Neural crest cell (in vitro differentiated cells): ENCODE data around the gene TNS3. TPM values are rescaled to one million over a fixed set of nuclear protein-coding genes. Genes with fewer than 3 reads are reported as not detected.
A peak's percentile ranks its signal among the peaks of the same experiment; 100 is the strongest.

ENCODE experiments used
- DNase-seq: peaks from one replicate; pipeline ENCODE4 v3.0.0; 2021; ENCODE audit warnings: low read depth, mixed read lengths, low spot score
- H3K27ac Mint-ChIP-seq: one replicate; pipeline ENCODE4 v1.8.0; 2021; ENCODE audit warnings: mild to moderate bottlenecking, mixed read lengths; ENCODE audit not compliant: unreplicated experiment
- H3K27me3 Mint-ChIP-seq: 2 replicates; pipeline ENCODE4 v1.8.0; 2021; ENCODE audit warnings: low read depth, mild to moderate bottlenecking, mixed read lengths
- H3K36me3 Mint-ChIP-seq: 2 replicates; pipeline ENCODE4 v1.8.0; 2021; ENCODE audit warnings: low read depth, mild to moderate bottlenecking, mixed read lengths
- H3K4me1 Mint-ChIP-seq: 2 replicates; pipeline ENCODE4 v1.8.0; 2021; ENCODE audit warnings: mixed read lengths
- H3K4me3 Mint-ChIP-seq: one replicate; pipeline ENCODE4 v1.8.0; 2021; ENCODE audit warnings: mild to moderate bottlenecking, mixed read lengths
- H3K9me3 Mint-ChIP-seq: 2 replicates; pipeline ENCODE4 v1.8.0; 2021; ENCODE audit warnings: mixed read lengths
- total RNA-seq: library from RNA; stranded (reverse); gene quantifications from 2 replicates; pipeline ENCODE4 v1.2.1, GENCODE V29; 2021
- TF ChIP-seq, protein P1 (sequence below): fragments of 200-600 bp; sonication (generic); conservative IDR thresholded peaks from 2 replicates; pipeline ENCODE4 v1.5.0; 2021; ENCODE audit warnings: antibody characterized with exemption, mild to moderate bottlenecking

The TNS3 gene
- total RNA-seq, 1 donor from 2014 or later = 26.4 TPM

DNA sequence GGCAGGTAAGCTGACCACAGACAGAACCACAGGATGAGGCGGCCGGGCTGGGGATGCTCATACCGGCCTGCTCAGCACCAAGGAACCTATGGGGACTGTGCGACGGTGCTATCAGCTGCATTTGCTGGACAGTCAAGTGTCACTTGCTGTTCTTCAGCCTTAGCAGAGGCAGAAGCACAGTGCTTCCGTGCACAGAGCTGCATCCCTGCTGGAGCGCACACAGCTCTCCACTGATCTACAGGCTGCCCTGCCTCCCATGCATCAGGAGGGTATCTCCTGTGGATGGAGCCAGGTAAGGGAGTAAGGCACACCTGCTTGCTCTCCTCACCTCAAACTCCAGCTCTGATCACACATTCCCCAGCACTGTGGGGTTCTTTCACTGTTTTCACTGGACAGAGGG, 97.5 kb downstream of the TNS3 start:
- no peak for DNase-seq
- Mint-ChIP-seq H3K27me3 (no peaks in the 10 kb centered on the region), H3K27ac (no peak overlapping the region), H3K36me3 (no peaks in the 10 kb centered on the region), H3K4me1 (peaks cover 55% of the 10 kb centered on the region), H3K9me3 (no peaks in the 10 kb centered on the region), H3K4me3 (no peak overlapping the region)
- TF ChIP-seq, protein P1, sequence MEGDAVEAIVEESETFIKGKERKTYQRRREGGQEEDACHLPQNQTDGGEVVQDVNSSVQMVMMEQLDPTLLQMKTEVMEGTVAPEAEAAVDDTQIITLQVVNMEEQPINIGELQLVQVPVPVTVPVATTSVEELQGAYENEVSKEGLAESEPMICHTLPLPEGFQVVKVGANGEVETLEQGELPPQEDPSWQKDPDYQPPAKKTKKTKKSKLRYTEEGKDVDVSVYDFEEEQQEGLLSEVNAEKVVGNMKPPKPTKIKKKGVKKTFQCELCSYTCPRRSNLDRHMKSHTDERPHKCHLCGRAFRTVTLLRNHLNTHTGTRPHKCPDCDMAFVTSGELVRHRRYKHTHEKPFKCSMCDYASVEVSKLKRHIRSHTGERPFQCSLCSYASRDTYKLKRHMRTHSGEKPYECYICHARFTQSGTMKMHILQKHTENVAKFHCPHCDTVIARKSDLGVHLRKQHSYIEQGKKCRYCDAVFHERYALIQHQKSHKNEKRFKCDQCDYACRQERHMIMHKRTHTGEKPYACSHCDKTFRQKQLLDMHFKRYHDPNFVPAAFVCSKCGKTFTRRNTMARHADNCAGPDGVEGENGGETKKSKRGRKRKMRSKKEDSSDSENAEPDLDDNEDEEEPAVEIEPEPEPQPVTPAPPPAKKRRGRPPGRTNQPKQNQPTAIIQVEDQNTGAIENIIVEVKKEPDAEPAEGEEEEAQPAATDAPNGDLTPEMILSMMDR = no peak

DNA sequence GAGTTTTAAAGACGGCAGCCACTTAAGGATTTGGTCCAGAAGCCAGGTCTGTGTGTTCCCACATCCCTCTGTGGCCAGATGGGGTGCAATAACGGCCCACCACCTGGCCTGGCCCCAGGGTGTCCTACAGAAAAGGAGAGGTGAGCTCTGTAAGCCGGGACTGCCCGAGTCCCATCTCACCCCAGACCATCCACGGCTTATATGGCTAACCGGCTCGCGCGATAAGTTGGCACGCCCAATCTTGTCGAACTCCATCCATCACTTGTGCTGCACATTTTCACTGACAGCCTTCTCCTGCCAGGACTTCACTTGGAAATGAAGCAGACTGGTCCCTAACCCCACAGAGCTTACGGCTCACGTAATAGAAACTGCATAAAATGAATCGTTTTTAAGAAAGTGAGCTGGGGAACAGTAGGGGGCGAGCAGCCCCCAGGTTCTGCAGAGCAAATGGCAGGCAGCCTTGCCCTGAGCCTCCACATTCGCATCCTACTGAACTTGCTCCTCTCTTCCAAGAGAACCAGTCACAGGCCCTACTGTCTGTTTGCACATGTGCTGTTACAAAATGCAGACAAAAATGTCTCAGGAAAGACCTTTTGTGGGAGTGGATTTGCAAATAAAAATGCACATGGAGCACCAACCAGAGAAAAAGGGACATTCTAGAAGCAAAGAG, 98.2 kb downstream of the TNS3 start:
- H3K4me3 Mint-ChIP-seq = no peak overlapping the region
- TF ChIP-seq, protein P1 = peak; percentile 27
- no peak for DNase-seq
- H3K4me1 Mint-ChIP-seq = peaks cover 51% of the 10 kb centered on the region
- H3K27me3 Mint-ChIP-seq = no peaks in the 10 kb centered on the region
- no peak overlapping the region for H3K27ac Mint-ChIP-seq
- no peaks in the 10 kb centered on the region for H3K9me3 Mint-ChIP-seq
- no peaks in the 10 kb centered on the region for H3K36me3 Mint-ChIP-seq

DNA sequence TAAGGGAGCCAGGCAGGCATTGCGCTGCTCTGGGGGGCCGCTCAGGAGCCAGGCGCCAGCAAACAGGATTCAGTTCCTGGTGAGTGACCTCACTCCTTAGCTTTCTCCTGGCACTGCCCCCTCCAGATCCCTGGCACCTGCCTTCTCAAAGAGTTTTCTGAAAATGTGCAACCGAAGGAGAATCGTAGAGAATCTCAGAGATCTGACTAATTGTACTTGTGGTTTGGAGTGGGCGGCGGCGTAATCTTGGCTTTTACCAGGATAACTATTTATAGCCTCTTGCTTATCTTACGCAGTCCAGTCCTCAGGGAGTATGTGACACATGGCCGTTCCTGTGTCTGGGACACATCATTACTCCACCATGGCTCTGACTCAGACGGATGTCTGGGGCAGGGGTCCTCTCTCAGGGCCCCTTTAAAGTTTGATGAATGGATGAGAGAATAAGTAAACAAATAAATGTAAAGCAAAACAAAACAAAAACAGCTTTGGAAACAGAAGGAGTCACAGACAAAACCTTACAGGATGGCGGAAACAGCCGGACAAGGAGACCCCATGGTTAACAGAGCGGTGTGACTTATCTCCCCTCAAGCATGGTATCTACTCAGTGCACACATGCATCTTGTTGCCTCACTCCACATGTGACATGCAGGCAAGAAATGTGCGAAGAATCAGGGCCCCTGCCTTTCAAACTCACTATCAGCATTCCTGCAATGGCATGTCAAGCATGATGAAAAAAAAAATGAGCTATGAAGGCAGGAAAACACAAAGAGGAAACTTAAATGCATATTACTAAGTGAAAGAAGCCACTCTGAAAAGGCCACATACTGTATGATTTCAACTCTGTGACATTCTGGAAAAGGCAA, 99.7 kb downstream of the TNS3 start:
- H3K9me3 Mint-ChIP-seq = no peaks in the 10 kb centered on the region
- H3K27ac Mint-ChIP-seq = peak overlapping the region; percentile 48
- no peak overlapping the region for H3K4me3 Mint-ChIP-seq
- peaks cover 54% of the 10 kb centered on the region for H3K4me1 Mint-ChIP-seq
- TF ChIP-seq, protein P1 = no peak
- no peaks in the 10 kb centered on the region for H3K36me3 Mint-ChIP-seq
- no peak for DNase-seq
- no peaks in the 10 kb centered on the region for H3K27me3 Mint-ChIP-seq

DNA sequence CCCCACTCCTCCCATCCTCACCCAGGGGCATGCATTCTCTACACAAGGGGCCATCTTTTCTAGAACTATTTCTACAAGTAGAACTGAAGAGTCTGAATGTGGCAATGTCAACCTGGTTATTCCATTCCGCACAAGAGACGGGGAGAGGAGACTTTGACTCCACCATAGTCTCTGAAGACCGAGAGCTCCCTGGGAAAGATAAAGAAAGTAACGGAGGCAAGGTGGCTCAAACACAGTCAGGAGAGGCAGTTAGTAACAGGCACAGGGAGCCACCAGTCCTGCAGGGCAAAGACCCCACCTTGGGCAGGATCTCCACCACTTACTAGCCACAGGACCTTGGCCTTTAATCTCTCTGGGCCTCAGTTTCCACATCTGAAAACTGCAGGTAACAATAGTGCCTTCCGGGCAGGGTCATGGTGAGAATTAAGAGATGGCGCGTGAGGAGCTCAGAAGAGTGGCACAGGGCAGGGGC, 100.3 kb downstream of the TNS3 start:
- TF ChIP-seq, protein P1 = no peak
- H3K27me3 Mint-ChIP-seq = no peaks in the 10 kb centered on the region
- no peaks in the 10 kb centered on the region for H3K36me3 Mint-ChIP-seq
- H3K27ac Mint-ChIP-seq = no peak overlapping the region
- peaks cover 55% of the 10 kb centered on the region for H3K4me1 Mint-ChIP-seq
- DNase-seq = no peak
- no peaks in the 10 kb centered on the region for H3K9me3 Mint-ChIP-seq
- H3K4me3 Mint-ChIP-seq = no peak overlapping the region

DNA sequence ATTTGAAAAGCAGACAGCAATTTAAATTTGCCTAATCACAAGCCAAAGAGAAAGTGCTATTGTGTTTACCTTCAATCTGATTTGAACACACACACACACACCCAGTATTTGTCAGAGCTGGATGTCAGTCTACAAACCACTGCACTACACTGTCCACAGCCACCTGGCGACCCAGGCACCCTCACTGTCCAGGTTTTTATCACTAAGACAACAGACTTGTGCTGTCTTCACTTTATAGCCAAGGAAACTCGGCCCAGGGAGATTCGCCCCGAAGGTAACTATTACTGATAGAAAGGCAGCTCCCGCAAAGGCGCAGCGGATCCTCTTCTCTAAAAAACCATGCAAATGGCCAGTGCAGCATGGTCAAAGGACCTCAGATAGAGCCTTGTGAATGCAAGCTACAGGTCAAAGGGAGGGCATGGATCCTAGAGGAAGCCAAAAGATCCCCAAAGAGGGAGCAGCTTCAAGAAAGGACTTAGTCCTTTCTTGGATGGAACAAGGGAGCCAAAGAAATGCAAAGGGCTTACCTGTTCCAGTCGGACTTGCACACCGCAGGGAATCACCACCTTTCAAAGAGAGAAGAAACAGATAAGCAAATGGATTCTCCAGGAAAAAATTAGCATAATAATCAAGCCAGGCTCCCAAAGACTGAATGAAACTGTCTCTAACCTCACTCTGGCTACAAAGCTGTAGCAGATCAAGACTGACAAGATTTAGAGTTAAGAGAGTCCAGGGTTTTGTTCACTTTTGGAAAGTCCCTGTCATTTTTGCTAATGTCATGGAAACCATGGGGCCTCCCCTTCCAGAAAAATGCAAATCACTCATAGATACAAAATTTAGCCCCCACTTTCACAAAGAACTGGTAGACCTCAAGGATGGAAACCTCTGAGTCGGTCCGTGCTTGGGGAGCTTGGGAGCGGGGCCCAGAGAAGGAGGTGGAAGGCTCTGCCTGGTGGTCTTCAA, 101.1 kb downstream of the TNS3 start:
- H3K27me3 Mint-ChIP-seq = no peaks in the 10 kb centered on the region
- H3K27ac Mint-ChIP-seq = no peak overlapping the region
- DNase-seq = no peak
- H3K36me3 Mint-ChIP-seq = peaks cover 2% of the 10 kb centered on the region
- peaks cover 62% of the 10 kb centered on the region for H3K4me1 Mint-ChIP-seq
- H3K9me3 Mint-ChIP-seq = no peaks in the 10 kb centered on the region
- TF ChIP-seq, protein P1 = no peak
- peak overlapping the region; percentile 3 for H3K4me3 Mint-ChIP-seq
